ENCODE measurements around the gene GRB10.

Gene GRB10

DNA sequence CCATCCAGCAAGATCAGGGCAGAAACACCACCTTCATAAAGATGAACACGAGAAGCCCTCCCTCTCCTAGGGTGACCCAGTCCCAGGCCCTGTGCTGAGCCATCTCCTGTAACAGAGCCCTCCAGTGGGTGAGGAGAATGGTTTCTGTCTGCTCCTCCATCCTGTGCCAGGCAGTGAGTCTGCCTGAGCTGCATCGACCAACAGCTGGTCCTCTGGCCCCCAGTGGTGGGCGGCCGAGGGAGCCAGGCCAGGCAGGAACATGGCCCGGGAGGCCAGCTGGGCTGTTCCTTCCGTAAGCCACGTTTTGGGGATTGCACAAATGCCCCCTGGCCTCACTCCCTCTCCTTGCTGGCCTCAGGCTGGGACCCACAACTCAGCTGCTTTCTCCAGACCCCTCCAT lies 73.5 kb downstream of the GRB10 start:
- CTCF ChIA-PET: no interaction called here
- no peak for DNase-seq (ENCODE audit: extremely low spot score)
- TF ChIP-seq HDGF (IDR thresholded peaks at IDR 0.05; ENCODE audit: borderline replicate concordance) (no peak), FOXK2 (IDR thresholded peaks at IDR 0.05) (no peak)
- POLR2A ChIA-PET: no interaction called here

DNA sequence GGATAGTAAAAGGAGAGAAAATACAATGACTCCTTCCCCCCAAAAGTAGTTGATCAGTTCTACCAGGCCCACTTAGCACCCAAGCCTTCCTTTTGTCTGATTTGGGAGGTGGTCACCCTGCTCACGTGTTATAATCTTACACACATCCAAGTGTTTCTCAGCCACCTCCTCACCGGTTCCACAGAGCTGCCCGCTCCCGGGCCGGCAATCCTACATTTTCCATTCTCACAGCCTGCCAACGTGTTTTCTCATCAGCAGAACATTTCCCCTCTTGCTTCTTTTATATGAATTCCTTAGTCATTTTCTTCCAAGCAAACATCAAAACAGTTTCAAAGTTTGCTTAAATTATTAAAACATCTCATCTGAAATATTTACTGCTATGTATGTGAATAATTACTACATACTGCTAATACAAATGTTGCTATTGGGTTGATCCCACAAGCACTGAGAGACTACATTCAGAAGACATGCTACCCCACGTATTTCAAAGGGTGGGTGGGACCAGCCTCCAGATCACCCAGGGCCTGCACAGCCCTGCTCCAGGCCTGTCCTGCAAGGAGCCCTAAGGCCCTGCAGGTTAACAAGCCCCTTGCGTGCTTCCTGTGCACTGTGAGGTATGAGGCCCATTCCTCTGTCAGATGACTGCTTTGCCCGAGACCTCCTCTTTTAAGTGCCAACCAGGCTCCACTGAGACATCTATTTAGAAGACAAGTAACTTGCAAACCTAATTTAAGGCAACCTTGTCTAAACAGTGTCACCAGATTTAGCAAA lies 75.3 kb downstream of the GRB10 start:
- TF ChIP-seq HDGF (IDR thresholded peaks at IDR 0.05; ENCODE audit: borderline replicate concordance) (no peak), FOXM1 (IDR thresholded peaks at IDR 0.05; ENCODE audit: borderline replicate concordance) (no peak), L3MBTL2 (conservative IDR thresholded peaks at IDR 0.05) (no peak), ZNF384 (IDR thresholded peaks at IDR 0.05) (no peak), SP1 (IDR thresholded peaks at IDR 0.05) (no peak), BHLHE40 (IDR thresholded peaks at IDR 0.05; ENCODE audit: borderline replicate concordance) (no peak), LEF1 (IDR thresholded peaks at IDR 0.05; ENCODE audit: borderline replicate concordance) (no peak), NFRKB (IDR thresholded peaks at IDR 0.05) (no peak)
- CTCF ChIA-PET: no interaction called here
- POLR2A ChIA-PET: no interaction called here
- DNase-seq (ENCODE audit: extremely low spot score): no peak

DNA sequence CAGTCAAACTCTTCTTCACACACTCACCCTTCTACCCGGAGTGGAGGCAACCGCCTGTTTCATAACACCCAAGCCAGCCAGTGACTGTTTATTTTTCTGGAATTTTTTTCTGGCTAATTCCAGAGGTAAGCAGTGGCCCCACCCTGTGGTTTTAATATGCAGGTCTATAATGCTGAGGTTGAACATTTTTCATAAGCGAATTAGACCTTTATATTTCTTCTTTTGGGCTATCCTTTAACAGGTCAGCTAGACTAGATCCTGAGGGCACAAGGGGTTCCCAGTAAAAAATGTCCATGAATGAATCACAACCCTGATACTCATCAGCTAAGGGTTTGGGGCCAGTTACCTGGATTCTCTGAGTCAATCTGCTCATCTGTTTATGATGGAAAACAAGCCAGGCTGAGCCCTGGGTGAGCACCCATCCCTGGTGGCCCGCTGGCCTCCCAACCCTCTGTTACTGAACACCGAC lies 76.2 kb downstream of the GRB10 start:
- no peak for DNase-seq (ENCODE audit: extremely low spot score)
- ChIA-PET POLR2A (no interaction called here), CTCF (interaction anchor here (0.5 kb wide), 1 partner anchor 34 kb away, joined by 3 read pairs; no protein-coding TSS in a partner anchor)
- TF ChIP-seq FOXK2 (IDR thresholded peaks at IDR 0.05): no peak
- no peak for TF ChIP-seq CTBP1 (IDR thresholded peaks at IDR 0.05; ENCODE audit: borderline replicate concordance)
- TF ChIP-seq TARDBP (IDR thresholded peaks at IDR 0.05): no peak
- TF ChIP-seq, protein P1, sequence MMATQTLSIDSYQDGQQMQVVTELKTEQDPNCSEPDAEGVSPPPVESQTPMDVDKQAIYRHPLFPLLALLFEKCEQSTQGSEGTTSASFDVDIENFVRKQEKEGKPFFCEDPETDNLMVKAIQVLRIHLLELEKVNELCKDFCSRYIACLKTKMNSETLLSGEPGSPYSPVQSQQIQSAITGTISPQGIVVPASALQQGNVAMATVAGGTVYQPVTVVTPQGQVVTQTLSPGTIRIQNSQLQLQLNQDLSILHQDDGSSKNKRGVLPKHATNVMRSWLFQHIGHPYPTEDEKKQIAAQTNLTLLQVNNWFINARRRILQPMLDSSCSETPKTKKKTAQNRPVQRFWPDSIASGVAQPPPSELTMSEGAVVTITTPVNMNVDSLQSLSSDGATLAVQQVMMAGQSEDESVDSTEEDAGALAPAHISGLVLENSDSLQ (IDR thresholded peaks at IDR 0.05): no peak

DNA sequence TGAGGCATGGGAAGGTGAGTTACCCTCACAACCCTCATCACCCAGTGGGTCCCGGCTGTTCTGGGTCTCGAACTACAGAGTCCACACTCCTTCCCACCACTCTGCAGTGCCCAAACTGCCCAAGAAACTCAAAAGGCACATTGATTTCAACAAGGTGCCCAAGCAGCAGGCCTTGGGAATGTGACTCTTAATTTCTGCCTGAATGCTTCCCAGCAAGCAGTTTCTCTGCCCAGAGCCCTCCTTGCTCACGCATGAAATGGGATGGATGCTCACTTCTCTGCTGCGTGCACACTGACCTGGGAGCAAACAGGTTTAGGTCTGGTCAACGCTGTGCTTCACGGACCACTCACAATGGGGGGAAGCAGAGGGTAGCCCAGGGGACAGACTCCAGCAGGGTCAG lies 77.9 kb downstream of the GRB10 start:
- CTCF ChIA-PET: no interaction called here
- POLR2A ChIA-PET: no interaction called here
- no peak for TF ChIP-seq TARDBP (IDR thresholded peaks at IDR 0.05)
- no peak for TF ChIP-seq FOXM1 (IDR thresholded peaks at IDR 0.05; ENCODE audit: borderline replicate concordance)
- TF ChIP-seq ARNT (IDR thresholded peaks at IDR 0.05): no peak
- no peak for TF ChIP-seq CTBP1 (IDR thresholded peaks at IDR 0.05; ENCODE audit: borderline replicate concordance)
- no peak for TF ChIP-seq HDGF (IDR thresholded peaks at IDR 0.05; ENCODE audit: borderline replicate concordance)
- TF ChIP-seq FOXK2 (IDR thresholded peaks at IDR 0.05): no peak
- no peak for TF ChIP-seq SP1 (IDR thresholded peaks at IDR 0.05)
- TF ChIP-seq L3MBTL2 (conservative IDR thresholded peaks at IDR 0.05): no peak
- TF ChIP-seq BHLHE40 (IDR thresholded peaks at IDR 0.05; ENCODE audit: borderline replicate concordance): no peak
- no peak for TF ChIP-seq LEF1 (IDR thresholded peaks at IDR 0.05; ENCODE audit: borderline replicate concordance)
- no peak for TF ChIP-seq ZNF384 (IDR thresholded peaks at IDR 0.05)
- TF ChIP-seq FOXA1 (IDR thresholded peaks at IDR 0.05): no peak
- TF ChIP-seq NFRKB (IDR thresholded peaks at IDR 0.05): no peak
- TF ChIP-seq ELF4 (IDR thresholded peaks at IDR 0.05): no peak
- TF ChIP-seq SUZ12 (IDR thresholded peaks at IDR 0.05): no peak
- TF ChIP-seq, protein P1 (IDR thresholded peaks at IDR 0.05): no peak
- DNase-seq (ENCODE audit: extremely low spot score): no peak

DNA sequence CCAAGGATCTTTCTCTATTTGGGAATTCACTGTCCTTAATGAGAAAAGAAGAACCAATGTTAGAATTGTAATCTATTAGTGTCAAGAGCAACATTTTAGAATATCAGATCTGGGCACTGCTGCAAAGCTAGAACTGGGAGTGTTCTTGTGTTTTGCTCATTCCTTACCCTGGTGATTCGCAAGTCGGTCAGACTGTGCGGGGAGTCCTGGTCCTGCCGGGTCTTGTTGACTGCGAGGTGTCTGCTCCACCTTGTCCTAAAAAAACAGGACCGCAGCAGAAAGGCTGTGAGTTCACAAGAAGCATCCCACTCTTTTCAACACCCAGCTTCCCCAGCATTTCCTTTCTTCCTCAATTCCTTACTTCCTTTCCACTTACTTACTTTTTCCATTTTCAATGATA lies 79.0 kb downstream of the GRB10 start:
- DNase-seq (ENCODE audit: extremely low spot score): no peak
- TF ChIP-seq TARDBP (IDR thresholded peaks at IDR 0.05) (no peak), LEF1 (IDR thresholded peaks at IDR 0.05; ENCODE audit: borderline replicate concordance) (no peak), FOXA1 (IDR thresholded peaks at IDR 0.05) (no peak), ARNT (IDR thresholded peaks at IDR 0.05) (no peak), FOXM1 (IDR thresholded peaks at IDR 0.05; ENCODE audit: borderline replicate concordance) (no peak), HDGF (IDR thresholded peaks at IDR 0.05; ENCODE audit: borderline replicate concordance) (no peak), L3MBTL2 (conservative IDR thresholded peaks at IDR 0.05) (no peak), SP1 (IDR thresholded peaks at IDR 0.05) (no peak), CTBP1 (IDR thresholded peaks at IDR 0.05; ENCODE audit: borderline replicate concordance) (no peak), BHLHE40 (IDR thresholded peaks at IDR 0.05; ENCODE audit: borderline replicate concordance) (no peak)
- CTCF ChIA-PET: no interaction called here
- POLR2A ChIA-PET: no interaction called here

DNA sequence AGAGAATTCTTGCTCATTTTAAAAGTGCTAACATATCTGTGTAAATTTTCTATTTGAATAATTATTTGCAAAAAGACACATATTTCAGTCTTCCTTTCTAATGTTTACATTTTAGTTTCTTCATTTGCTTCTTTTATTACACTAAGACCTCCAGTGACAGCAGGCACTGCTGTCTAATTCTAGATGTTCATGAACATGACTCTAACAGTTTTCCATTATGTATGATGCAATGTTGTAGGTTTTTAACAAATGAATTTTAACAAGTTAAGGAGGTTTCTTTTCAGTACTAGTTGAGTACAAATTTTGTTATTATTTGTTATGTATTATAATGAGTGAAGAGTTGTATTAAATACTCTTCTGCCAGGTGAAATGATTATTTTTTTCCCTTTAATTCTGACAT lies 83.6 kb downstream of the GRB10 start:
- CTCF ChIA-PET: no interaction called here

More for the DNA sequence above, 83.6 kb downstream of the GRB10 start:
- POLR2A ChIA-PET: no interaction called here
- no peak for TF ChIP-seq ARNT (IDR thresholded peaks at IDR 0.05)
- no peak for TF ChIP-seq ELF4 (IDR thresholded peaks at IDR 0.05)
- TF ChIP-seq, protein P1 (IDR thresholded peaks at IDR 0.05): no peak
- no peak for TF ChIP-seq FOXA1 (IDR thresholded peaks at IDR 0.05)
- TF ChIP-seq SP1 (IDR thresholded peaks at IDR 0.05): no peak
- TF ChIP-seq L3MBTL2 (conservative IDR thresholded peaks at IDR 0.05): no peak
- no peak for TF ChIP-seq TARDBP (IDR thresholded peaks at IDR 0.05)
- no peak for TF ChIP-seq ZNF384 (IDR thresholded peaks at IDR 0.05)
- no peak for TF ChIP-seq FOXK2 (IDR thresholded peaks at IDR 0.05)
- no peak for TF ChIP-seq NFRKB (IDR thresholded peaks at IDR 0.05)
- TF ChIP-seq FOXM1 (IDR thresholded peaks at IDR 0.05; ENCODE audit: borderline replicate concordance): no peak
- TF ChIP-seq LEF1 (IDR thresholded peaks at IDR 0.05; ENCODE audit: borderline replicate concordance): no peak
- no peak for TF ChIP-seq BHLHE40 (IDR thresholded peaks at IDR 0.05; ENCODE audit: borderline replicate concordance)
- no peak for TF ChIP-seq SUZ12 (IDR thresholded peaks at IDR 0.05)
- no peak for TF ChIP-seq CTBP1 (IDR thresholded peaks at IDR 0.05; ENCODE audit: borderline replicate concordance)
- no peak for TF ChIP-seq HDGF (IDR thresholded peaks at IDR 0.05; ENCODE audit: borderline replicate concordance)
- DNase-seq (ENCODE audit: extremely low spot score): no peak
